ENCODE data around the gene CHRM5.

DNA sequence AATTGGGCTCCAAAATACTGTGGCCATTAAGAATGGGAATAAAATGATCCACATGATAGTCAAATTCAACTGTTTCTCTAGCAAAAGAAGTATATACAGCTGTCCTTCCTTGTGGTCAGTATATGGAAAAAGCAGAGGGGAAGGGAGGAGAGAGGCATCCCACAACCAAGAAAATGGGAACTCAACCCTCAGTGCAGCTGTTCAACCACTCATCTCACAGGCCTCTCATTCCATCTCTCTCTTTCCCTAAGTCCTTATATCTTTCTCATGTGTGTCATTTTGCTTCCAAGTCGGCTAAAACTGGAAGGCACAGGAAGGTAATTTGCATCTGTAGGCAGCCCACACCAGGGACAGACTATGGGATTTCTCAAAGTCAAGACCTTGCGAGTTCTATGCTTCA is 43.2 kb downstream of the CHRM5 start:
- TF ChIP-seq ZNF3 (CRISPR knock-in tag; IDR thresholded peaks at IDR 0.05) (no peak), TARDBP (IDR thresholded peaks at IDR 0.05) (no peak), ZNF263 (CRISPR knock-in tag; IDR thresholded peaks at IDR 0.05; ENCODE audit: borderline replicate concordance) (no peak), ZBTB43 (CRISPR knock-in tag; IDR thresholded peaks at IDR 0.05) (no peak), GATA2 (CRISPR knock-in tag; IDR thresholded peaks at IDR 0.05) (no peak), PHF20 (IDR thresholded peaks at IDR 0.05; ENCODE audit: partially characterized antibody) (no peak), JUN (IDR thresholded peaks at IDR 0.05; ENCODE audit: borderline replicate concordance, low read depth, low read length) (no peak), JUN (CRISPR knock-in tag; IDR thresholded peaks at IDR 0.05; ENCODE audit: borderline replicate concordance) (no peak), CREBBP (IDR thresholded peaks at IDR 0.05; ENCODE audit: low read depth, low read length) (no peak), EP400 (IDR thresholded peaks at IDR 0.05) (no peak)
- TF ChIP-seq, protein P1, sequence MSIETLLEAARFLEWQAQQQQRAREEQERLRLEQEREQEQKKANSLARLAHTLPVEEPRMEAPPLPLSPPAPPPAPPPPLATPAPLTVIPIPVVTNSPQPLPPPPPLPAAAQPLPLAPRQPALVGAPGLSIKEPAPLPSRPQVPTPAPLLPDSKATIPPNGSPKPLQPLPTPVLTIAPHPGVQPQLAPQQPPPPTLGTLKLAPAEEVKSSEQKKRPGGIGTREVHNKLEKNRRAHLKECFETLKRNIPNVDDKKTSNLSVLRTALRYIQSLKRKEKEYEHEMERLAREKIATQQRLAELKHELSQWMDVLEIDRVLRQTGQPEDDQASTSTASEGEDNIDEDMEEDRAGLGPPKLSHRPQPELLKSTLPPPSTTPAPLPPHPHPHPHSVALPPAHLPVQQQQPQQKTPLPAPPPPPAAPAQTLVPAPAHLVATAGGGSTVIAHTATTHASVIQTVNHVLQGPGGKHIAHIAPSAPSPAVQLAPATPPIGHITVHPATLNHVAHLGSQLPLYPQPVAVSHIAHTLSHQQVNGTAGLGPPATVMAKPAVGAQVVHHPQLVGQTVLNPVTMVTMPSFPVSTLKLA (conservative IDR thresholded peaks at IDR 0.05) = no peak
- TF ChIP-seq, protein P2, sequence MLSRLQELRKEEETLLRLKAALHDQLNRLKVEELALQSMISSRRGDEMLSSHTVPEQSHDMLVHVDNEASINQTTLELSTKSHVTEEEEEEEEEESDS (CRISPR knock-in tag; IDR thresholded peaks at IDR 0.05) = no peak

All from K562 (cell line).